GM21367 (cell line): ENCODE measurements around the gene ROBO1.
"Not testable (repeated sequence)": the region's sequence is repeated elsewhere in the genome, so short reads cannot be mapped to it uniquely, and the experiment has no call there.

Experiments used
- ATAC-seq: cut with Tn5 transposase; IDR thresholded peaks from one replicate; pipeline ENCODE4 v1.9.1; 2021; ENCODE audit not compliant: unreplicated experiment

The ROBO1 gene

GRCh38 chr3:78764634-78765033 is 1003.2 kb downstream of the ROBO1 start:
- no peak for ATAC-seq

GRCh38 chr3:78762121-78762520 is 1005.7 kb downstream of the ROBO1 start:
- no peak for ATAC-seq

- ATAC-seq: no peak
These were observed 1006.7 kb downstream of the ROBO1 start for GRCh38 chr3:78761126-78761525.

GRCh38 chr3:78757731-78758130 is 1010.1 kb downstream of the ROBO1 start:
- ATAC-seq: no peak

GRCh38 chr3:78754066-78754743 is 1013.6 kb downstream of the ROBO1 start:
- ATAC-seq: no peak

GRCh38 chr3:78751266-78751665 is 1016.5 kb downstream of the ROBO1 start:
- ATAC-seq: no peak

GRCh38 chr3:78750291-78750690 is 1017.5 kb downstream of the ROBO1 start:
- not testable (repeated sequence) for ATAC-seq

- no peak for ATAC-seq
These were observed 1018.7 kb downstream of the ROBO1 start for GRCh38 chr3:78749056-78749455.

- ATAC-seq: no peak
These were observed 1022.0 kb downstream of the ROBO1 start for GRCh38 chr3:78745847-78746246.

GRCh38 chr3:78742491-78742890 is 1025.3 kb downstream of the ROBO1 start:
- ATAC-seq: no peak

- no peak for ATAC-seq
These were observed 1025.8 kb downstream of the ROBO1 start for GRCh38 chr3:78742041-78742440.

- no peak for ATAC-seq
These were observed 1026.6 kb downstream of the ROBO1 start for GRCh38 chr3:78741066-78741645.

- no peak for ATAC-seq
These were observed 1029.0 kb downstream of the ROBO1 start for GRCh38 chr3:78738833-78739232.

GRCh38 chr3:78737988-78738387 is 1029.8 kb downstream of the ROBO1 start:
- ATAC-seq: no peak

GRCh38 chr3:78736863-78737262 is 1030.9 kb downstream of the ROBO1 start:
- no peak for ATAC-seq

GRCh38 chr3:78734048-78734637 is 1033.7 kb downstream of the ROBO1 start:
- no peak for ATAC-seq

GRCh38 chr3:78732893-78733292 is 1034.9 kb downstream of the ROBO1 start:
- no peak for ATAC-seq

- ATAC-seq: no peak
These were observed 1035.3 kb downstream of the ROBO1 start for GRCh38 chr3:78732471-78732870.

GRCh38 chr3:78729946-78730345 is 1037.9 kb downstream of the ROBO1 start:
- no peak for ATAC-seq

GRCh38 chr3:78728406-78729145 is 1039.2 kb downstream of the ROBO1 start:
- no peak for ATAC-seq

- no peak for ATAC-seq
These were observed 1041.3 kb downstream of the ROBO1 start for GRCh38 chr3:78726545-78726944.

- no peak for ATAC-seq
These were observed 1042.0 kb downstream of the ROBO1 start for GRCh38 chr3:78725703-78726246.
